Bronchial epithelial cell (primary cell): ENCODE measurements around the gene RNGTT. TPM values are rescaled to one million over a fixed set of nuclear protein-coding genes. Genes with fewer than 3 reads are reported as not detected.

ENCODE experiments used
- DNase-seq: peaks from one replicate; pipeline ENCODE4 v3.0.0-alpha.2; 2010; ENCODE audit warnings: low read depth
- FAIRE-seq: peaks from 2 replicates; lab custom pipeline; 2011; peaks lifted over from hg19 to GRCh38; lab: Jason Lieb, UNC
- H3K27me3 ChIP-seq: 2 replicates; pipeline ENCODE4 v1.5.1; 2011; ENCODE audit warnings: low read length; ENCODE audit not compliant: control insufficient read depth, insufficient read depth
- H3K36me3 ChIP-seq: 2 replicates; pipeline ENCODE4 v1.5.1; 2011; ENCODE audit warnings: low read length; ENCODE audit not compliant: control insufficient read depth, insufficient read depth
- H3K4me3 ChIP-seq: 2 replicates; pipeline ENCODE4 v1.5.1; 2011; ENCODE audit warnings: mild to moderate bottlenecking, low read depth, low read length, control low read depth
- CTCF ChIP-seq: IDR thresholded peaks from 2 replicates; pipeline ENCODE4 v1.5.1; 2011; ENCODE audit warnings: mild to moderate bottlenecking, moderate library complexity, low read length, control low read depth, inconsistent platforms; ENCODE audit not compliant: insufficient read depth, severe bottlenecking
- total RNA-seq: library from RNA; depleted of rRNA; stranded (reverse); fragments of >200 nt; gene quantifications from 2 replicates; pipeline ENCODE4 v1.2.1, GENCODE V29; 2014

Gene RNGTT
- total RNA-seq, 1 donor from 2014 or later: 20.8 TPM

GRCh38 chr6:88882536-88882935 is 80.9 kb downstream of the RNGTT start:
- no peak for FAIRE-seq

GRCh38 chr6:88881451-88881850 is 82.0 kb downstream of the RNGTT start:
- no peak for FAIRE-seq

More at GRCh38 chr6:88882536-88882935, 80.9 kb downstream of the RNGTT start:
- Histone ChIP-seq H3K4me3 (no peak overlapping the region), H3K36me3 (no peaks in the 10 kb centered on the region), H3K27me3 (no peaks in the 10 kb centered on the region)
- no peak for TF ChIP-seq CTCF
- DNase-seq: no peak

GRCh38 chr6:88880021-88880420 is 83.4 kb downstream of the RNGTT start:
- no peaks in the 10 kb centered on the region for H3K27me3 ChIP-seq
- no peak for TF ChIP-seq CTCF
- H3K4me3 ChIP-seq: no peak overlapping the region
- H3K36me3 ChIP-seq: no peaks in the 10 kb centered on the region
- FAIRE-seq (no peak), DNase-seq (no peak)

More at GRCh38 chr6:88881451-88881850, 82.0 kb downstream of the RNGTT start:
- no peak for TF ChIP-seq CTCF
- H3K4me3 ChIP-seq: no peak overlapping the region
- no peaks in the 10 kb centered on the region for H3K27me3 ChIP-seq
- no peaks in the 10 kb centered on the region for H3K36me3 ChIP-seq
- no peak for DNase-seq

GRCh38 chr6:88877893-88878292 is 85.5 kb downstream of the RNGTT start:
- H3K36me3 ChIP-seq: no peaks in the 10 kb centered on the region
- FAIRE-seq (no peak), DNase-seq (no peak)
- no peak overlapping the region for H3K4me3 ChIP-seq
- TF ChIP-seq CTCF: no peak
- no peaks in the 10 kb centered on the region for H3K27me3 ChIP-seq

- Histone ChIP-seq H3K27me3 (no peaks in the 10 kb centered on the region), H3K4me3 (no peak overlapping the region), H3K36me3 (no peaks in the 10 kb centered on the region)
- no peak for TF ChIP-seq CTCF
- DNase-seq: no peak
- no peak for FAIRE-seq
These were observed 90.5 kb downstream of the RNGTT start for GRCh38 chr6:88872962-88873361.

GRCh38 chr6:88871498-88871897 is 91.9 kb downstream of the RNGTT start:
- no peaks in the 10 kb centered on the region for H3K36me3 ChIP-seq
- no peak overlapping the region for H3K4me3 ChIP-seq
- DNase-seq (no peak), FAIRE-seq (no peak)
- no peak for TF ChIP-seq CTCF
- H3K27me3 ChIP-seq: no peaks in the 10 kb centered on the region
